CD4-positive, alpha-beta memory T cell (primary cell): ENCODE data around the gene VAT1L. TPM values are rescaled to one million over a fixed set of nuclear protein-coding genes. Genes with fewer than 3 reads are reported as not detected.

Experiments used
- CTCF ChIA-PET: fragments of 350-600 bp; sonication (Branson Sonifier 250); formaldehyde crosslinking; loops from one replicate; lab custom pipeline; 2021; ENCODE audit warnings: inconsistent platforms; ENCODE audit not compliant: partially characterized antibody; lab: Charles Lee
- POLR2A ChIA-PET: fragments of 350-600 bp; sonication (Branson Sonifier 250); formaldehyde crosslinking; loops from one replicate; lab custom pipeline; 2021; ENCODE audit not compliant: partially characterized antibody; lab: Charles Lee
- DNase-seq, 5 donors: peaks; one replicate each; pipeline versions ENCODE4 v3.0.0 to v3.0.0-alpha.2; 2020 to 2022; ENCODE audit warnings: mixed read lengths in 1 of 5
- H3K27ac ChIP-seq: one replicate; pipeline ENCODE4 v1.7.0; 2013; ENCODE audit warnings: low read depth, low read length
- H3K27me3 ChIP-seq: 2 replicates; pipeline ENCODE4 v1.7.0; 2013; ENCODE audit warnings: mild to moderate bottlenecking, low read length, moderate library complexity; ENCODE audit not compliant: insufficient read depth
- H3K36me3 ChIP-seq: 2 replicates; pipeline ENCODE4 v1.7.0; 2013; ENCODE audit warnings: mild to moderate bottlenecking, low read length, moderate library complexity; ENCODE audit not compliant: insufficient read depth
- H3K4me1 ChIP-seq: 2 replicates; pipeline ENCODE4 v1.7.0; 2013; ENCODE audit warnings: mild to moderate bottlenecking, low read length, moderate library complexity; ENCODE audit not compliant: insufficient read depth
- H3K4me3 ChIP-seq, 2 donors: one replicate each; pipeline ENCODE4 v1.7.0; 2013; ENCODE audit warnings: low read length in 2 of 2, mild to moderate bottlenecking in 1 of 2
- H3K9me3 ChIP-seq, 2 donors: one replicate each; pipeline ENCODE4 v1.7.0; 2013; ENCODE audit warnings: low read length in 2 of 2, control low read depth in 1 of 2; ENCODE audit not compliant: control insufficient read depth in 1 of 2
- H3K27ac Mint-ChIP-seq, 7 donors: one replicate each; pipeline ENCODE4 v1.8.0; 2020 to 2021; ENCODE audit warnings: mixed read lengths in 7 of 7, mild to moderate bottlenecking in 6 of 7, inconsistent platforms in 3 of 7, moderate library complexity in 3 of 7
- H3K27me3 Mint-ChIP-seq, 2 donors: one replicate each; pipeline ENCODE4 v1.8.0; 2020 to 2021; ENCODE audit warnings: mixed read lengths in 2 of 2
- H3K36me3 Mint-ChIP-seq, 2 donors: one replicate each; pipeline ENCODE4 v1.8.0; 2020 to 2021; ENCODE audit warnings: mixed read lengths in 2 of 2, inconsistent platforms in 1 of 2, mild to moderate bottlenecking in 1 of 2
- H3K4me1 Mint-ChIP-seq, 4 donors: one replicate each; pipeline ENCODE4 v1.8.0; 2020 to 2021; ENCODE audit warnings: mixed read lengths in 4 of 4, mild to moderate bottlenecking in 1 of 4
- H3K4me3 Mint-ChIP-seq, 8 donors: one replicate each; pipeline ENCODE4 v1.8.0; 2020 to 2021; ENCODE audit warnings: mixed read lengths in 8 of 8, mild to moderate bottlenecking in 7 of 8, moderate library complexity in 6 of 8, inconsistent platforms in 3 of 8
- H3K9me3 Mint-ChIP-seq, 8 donors: one replicate each; pipeline ENCODE4 v1.8.0; 2020 to 2021; ENCODE audit warnings: mixed read lengths in 8 of 8, mild to moderate bottlenecking in 5 of 8, inconsistent platforms in 3 of 8, moderate library complexity in 1 of 8
- intact Hi-C: fragments of 100-400 bp; cut with micrococcal nuclease; formaldehyde crosslinking; loops from one replicate; pipeline ENCODE4 v1.15.1; 2023
- polyA plus RNA-seq, 2 donors: library from polyadenylated mRNA; unstranded; fragments of 300-500 nt; fragmentation: Illumina TruSeq; gene quantifications; one replicate each; pipeline ENCODE4 v1.2.3, GENCODE V29; 2021
- total RNA-seq, 2 experiments: library from RNA; stranded (reverse); gene quantifications; one replicate each; pipeline ENCODE4 v1.2.3, GENCODE V29; 2021

The VAT1L gene
- total and polyA plus RNA-seq, 4 experiments from 2014 or later = not detected

DNA sequence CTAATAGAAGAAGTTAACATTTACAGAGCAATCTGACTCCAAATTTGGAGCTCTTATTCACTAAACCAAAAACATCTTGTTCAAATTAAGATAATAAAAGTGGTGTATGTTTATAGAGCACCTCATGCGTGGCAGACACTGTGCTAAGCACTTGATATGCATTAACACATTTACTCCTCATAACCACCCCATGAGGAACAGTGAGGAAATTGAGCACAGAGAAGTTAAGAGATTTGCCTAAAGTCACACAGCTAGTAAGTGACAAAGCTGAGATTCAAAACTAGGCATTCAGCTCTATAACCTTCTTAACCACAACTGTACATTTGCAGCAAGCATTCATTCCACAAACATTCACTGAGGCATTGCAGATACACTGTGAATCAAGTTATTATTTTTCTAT is 94.0 kb downstream of the VAT1L start:
- Mint-ChIP-seq H3K27me3 (peaks cover 2 to 11% of the 10 kb centered on the region in 2 donors), H3K36me3 (no peaks in the 10 kb centered on the region), H3K4me3 (no peak overlapping the region), H3K4me1 (no peaks in the 10 kb centered on the region), H3K27ac (no peak overlapping the region), H3K9me3 (no peaks in the 10 kb centered on the region)
- POLR2A ChIA-PET = no interaction called here
- Histone ChIP-seq H3K36me3 (no peaks in the 10 kb centered on the region), H3K9me3 (no peaks in the 10 kb centered on the region), H3K4me3 (no peak overlapping the region), H3K27me3 (no peaks in the 10 kb centered on the region), H3K4me1 (no peaks in the 10 kb centered on the region), H3K27ac (no peak overlapping the region)
- intact Hi-C loops = no loop called here
- no peak for DNase-seq
- CTCF ChIA-PET = interaction anchor here (1.0 kb wide), 1 partner anchor 14 kb away, joined by 3 read pairs; no protein-coding TSS in a partner anchor

DNA sequence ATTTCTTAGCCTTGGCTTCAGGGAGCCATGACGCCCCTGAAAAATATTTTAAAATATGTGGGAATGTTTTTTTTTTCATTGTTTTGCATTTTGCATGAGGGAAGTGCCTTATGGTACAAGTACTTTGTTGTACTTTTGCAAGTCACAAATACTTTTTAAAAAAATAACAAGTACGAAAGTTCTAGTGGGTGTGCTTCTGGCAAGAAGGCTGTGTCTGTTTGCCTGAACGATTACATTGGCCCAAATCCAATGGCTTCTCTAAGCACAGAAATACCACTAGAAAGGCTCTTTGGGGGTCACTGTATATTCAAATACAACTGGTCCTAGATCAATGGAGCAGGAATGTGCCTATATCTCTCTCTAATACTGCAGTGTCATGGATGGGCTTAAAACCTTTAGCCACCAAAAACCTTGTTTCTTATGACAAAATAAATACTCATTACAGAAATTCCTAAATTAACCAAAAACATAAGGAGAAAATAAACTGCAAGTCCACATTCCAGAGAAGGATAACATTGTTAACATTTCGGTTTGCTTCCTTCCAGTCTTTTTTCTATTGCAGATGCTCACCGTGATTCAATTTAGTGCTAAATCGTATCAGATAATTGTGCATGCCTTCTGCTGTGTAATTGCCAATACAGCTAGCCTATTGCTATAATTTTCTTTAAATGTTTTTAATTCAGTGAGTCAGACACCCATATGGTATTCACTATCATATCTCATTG is 97.4 kb downstream of the VAT1L start:
- Histone ChIP-seq H3K36me3 (no peaks in the 10 kb centered on the region), H3K4me1 (no peaks in the 10 kb centered on the region), H3K27me3 (no peaks in the 10 kb centered on the region), H3K9me3 (no peaks in the 10 kb centered on the region), H3K4me3 (no peak overlapping the region), H3K27ac (no peak overlapping the region)
- no peak overlapping the region for H3K4me3 Mint-ChIP-seq
- CTCF ChIA-PET = no interaction called here
- no peak for DNase-seq
- H3K27ac Mint-ChIP-seq = no peak overlapping the region
- no peaks in the 10 kb centered on the region for H3K4me1 Mint-ChIP-seq
- intact Hi-C loops = no loop called here
- POLR2A ChIA-PET = no interaction called here
- no peaks in the 10 kb centered on the region for H3K36me3 Mint-ChIP-seq
- H3K27me3 Mint-ChIP-seq = peaks cover 2 to 18% of the 10 kb centered on the region in 2 donors
- no peaks in the 10 kb centered on the region for H3K9me3 Mint-ChIP-seq

DNA sequence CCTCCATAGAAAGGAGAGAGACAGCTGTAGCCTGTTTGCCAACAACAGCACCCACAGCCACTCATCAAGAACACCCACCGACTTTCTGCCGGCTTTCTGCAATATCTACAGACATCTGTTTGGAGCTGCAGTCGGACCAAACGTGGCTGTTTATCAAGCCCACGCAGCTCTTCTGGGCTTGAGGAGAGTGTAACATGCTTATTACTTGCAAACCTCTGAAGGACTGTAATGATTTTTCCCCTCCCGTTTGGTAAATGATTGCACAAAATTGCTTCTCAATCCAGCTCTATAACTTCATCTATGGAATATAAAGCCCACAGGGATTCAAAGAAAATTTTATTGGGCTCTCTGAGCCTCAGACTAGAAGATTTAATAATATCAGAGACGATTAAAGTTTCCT is 100.5 kb downstream of the VAT1L start:
- ChIA-PET CTCF (no interaction called here), POLR2A (no interaction called here)
- Histone ChIP-seq H3K4me3 (no peak overlapping the region), H3K36me3 (no peaks in the 10 kb centered on the region), H3K27ac (no peak overlapping the region), H3K9me3 (no peaks in the 10 kb centered on the region), H3K4me1 (no peaks in the 10 kb centered on the region), H3K27me3 (no peaks in the 10 kb centered on the region)
- H3K4me1 Mint-ChIP-seq = no peaks in the 10 kb centered on the region
- H3K4me3 Mint-ChIP-seq = no peak overlapping the region
- no peak overlapping the region for H3K27ac Mint-ChIP-seq
- H3K36me3 Mint-ChIP-seq = no peaks in the 10 kb centered on the region
- intact Hi-C loops = no loop called here
- H3K9me3 Mint-ChIP-seq = no peaks in the 10 kb centered on the region
- no peak for DNase-seq
- H3K27me3 Mint-ChIP-seq = peaks cover 2 to 12% of the 10 kb centered on the region in 2 donors

DNA sequence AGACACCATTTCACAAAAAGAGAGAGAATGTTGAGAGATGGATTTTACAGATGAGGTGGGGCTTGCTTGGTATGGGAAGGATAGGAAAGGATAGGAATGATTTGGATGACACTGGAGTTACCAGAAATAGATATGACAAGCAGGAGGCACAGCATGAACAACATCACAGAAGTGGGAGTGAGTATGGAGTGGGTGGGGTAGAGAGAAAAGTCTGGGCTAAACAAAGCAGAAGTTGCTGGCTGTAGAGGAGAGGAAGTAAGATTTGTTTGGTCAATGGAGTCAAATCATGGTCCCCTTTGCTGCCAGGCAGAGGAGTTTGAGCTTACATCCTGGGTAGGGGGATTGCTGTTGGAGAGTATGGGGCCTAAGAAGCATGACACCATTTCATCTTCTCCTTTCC is 101.7 kb downstream of the VAT1L start:
- POLR2A ChIA-PET = no interaction called here
- H3K4me3 ChIP-seq = no peak overlapping the region
- no peaks in the 10 kb centered on the region for H3K27me3 ChIP-seq
- Mint-ChIP-seq H3K4me1 (no peaks in the 10 kb centered on the region), H3K36me3 (no peaks in the 10 kb centered on the region), H3K4me3 (no peak overlapping the region), H3K9me3 (no peaks in the 10 kb centered on the region), H3K27me3 (peaks cover 2 to 12% of the 10 kb centered on the region in 2 donors), H3K27ac (no peak overlapping the region)
- CTCF ChIA-PET = no interaction called here
- H3K4me1 ChIP-seq = no peaks in the 10 kb centered on the region
- no peak overlapping the region for H3K27ac ChIP-seq
- DNase-seq = no peak
- intact Hi-C loops = no loop called here
- H3K36me3 ChIP-seq = no peaks in the 10 kb centered on the region
- H3K9me3 ChIP-seq = no peaks in the 10 kb centered on the region

DNA sequence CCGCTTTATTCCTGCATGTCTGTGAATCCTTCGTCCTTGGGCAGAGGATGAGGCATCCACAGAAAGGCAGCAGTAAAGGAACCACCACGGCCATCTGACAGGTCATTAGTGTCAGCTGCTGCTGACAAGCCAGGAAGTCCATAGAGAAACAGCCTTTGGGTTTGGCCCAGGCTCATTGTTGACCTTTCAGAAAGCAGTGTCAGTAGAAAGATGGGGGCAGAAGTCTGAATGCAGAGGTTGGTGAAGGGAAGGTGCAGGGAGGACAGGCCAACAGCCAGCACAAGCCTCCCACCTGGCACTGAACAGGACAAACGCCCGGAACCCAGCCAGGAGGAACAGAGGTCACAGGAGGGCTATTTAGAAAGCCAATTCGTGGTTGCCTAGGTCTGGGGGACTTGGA is 105.8 kb downstream of the VAT1L start:
- Mint-ChIP-seq H3K36me3 (no peaks in the 10 kb centered on the region), H3K4me1 (no peaks in the 10 kb centered on the region), H3K4me3 (no peak overlapping the region), H3K27ac (no peak overlapping the region), H3K9me3 (no peaks in the 10 kb centered on the region), H3K27me3 (peaks cover 0 to 5% of the 10 kb centered on the region in 2 donors)
- Histone ChIP-seq H3K36me3 (no peaks in the 10 kb centered on the region), H3K27me3 (no peaks in the 10 kb centered on the region), H3K27ac (no peak overlapping the region), H3K4me1 (no peaks in the 10 kb centered on the region), H3K9me3 (no peaks in the 10 kb centered on the region), H3K4me3 (no peak overlapping the region)
- intact Hi-C loops = no loop called here
- CTCF ChIA-PET = no interaction called here
- POLR2A ChIA-PET = no interaction called here
- no peak for DNase-seq

DNA sequence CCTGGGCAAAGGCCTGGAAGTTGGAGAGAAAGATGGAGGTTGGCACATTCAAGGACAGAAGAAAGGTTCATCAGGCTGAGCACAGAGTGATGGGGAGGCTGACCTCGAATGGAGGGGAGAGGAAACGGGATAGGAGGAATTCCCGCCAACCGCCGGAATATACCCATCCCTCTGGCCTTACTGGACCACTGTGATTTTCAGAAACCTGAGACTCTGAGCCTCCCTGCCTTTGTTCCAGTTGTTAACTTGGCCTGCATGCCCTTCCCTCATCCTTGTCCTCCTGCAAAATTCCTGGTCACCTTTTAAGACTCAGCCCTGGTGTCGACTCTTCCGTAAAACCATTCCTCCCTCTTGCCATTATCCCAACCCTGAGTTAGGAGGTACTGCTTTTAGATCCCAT is 107.6 kb downstream of the VAT1L start:
- Mint-ChIP-seq H3K36me3 (no peaks in the 10 kb centered on the region), H3K27me3 (peaks cover 0 to 2% of the 10 kb centered on the region in 2 donors), H3K4me3 (no peak overlapping the region), H3K4me1 (no peaks in the 10 kb centered on the region), H3K9me3 (no peaks in the 10 kb centered on the region), H3K27ac (no peak overlapping the region)
- ChIA-PET CTCF (no interaction called here), POLR2A (no interaction called here)
- no peak overlapping the region for H3K27ac ChIP-seq
- no peak overlapping the region for H3K4me3 ChIP-seq
- H3K36me3 ChIP-seq = no peaks in the 10 kb centered on the region
- DNase-seq = no peak
- H3K4me1 ChIP-seq = no peaks in the 10 kb centered on the region
- intact Hi-C loops = no loop called here
- no peaks in the 10 kb centered on the region for H3K9me3 ChIP-seq
- no peaks in the 10 kb centered on the region for H3K27me3 ChIP-seq

DNA sequence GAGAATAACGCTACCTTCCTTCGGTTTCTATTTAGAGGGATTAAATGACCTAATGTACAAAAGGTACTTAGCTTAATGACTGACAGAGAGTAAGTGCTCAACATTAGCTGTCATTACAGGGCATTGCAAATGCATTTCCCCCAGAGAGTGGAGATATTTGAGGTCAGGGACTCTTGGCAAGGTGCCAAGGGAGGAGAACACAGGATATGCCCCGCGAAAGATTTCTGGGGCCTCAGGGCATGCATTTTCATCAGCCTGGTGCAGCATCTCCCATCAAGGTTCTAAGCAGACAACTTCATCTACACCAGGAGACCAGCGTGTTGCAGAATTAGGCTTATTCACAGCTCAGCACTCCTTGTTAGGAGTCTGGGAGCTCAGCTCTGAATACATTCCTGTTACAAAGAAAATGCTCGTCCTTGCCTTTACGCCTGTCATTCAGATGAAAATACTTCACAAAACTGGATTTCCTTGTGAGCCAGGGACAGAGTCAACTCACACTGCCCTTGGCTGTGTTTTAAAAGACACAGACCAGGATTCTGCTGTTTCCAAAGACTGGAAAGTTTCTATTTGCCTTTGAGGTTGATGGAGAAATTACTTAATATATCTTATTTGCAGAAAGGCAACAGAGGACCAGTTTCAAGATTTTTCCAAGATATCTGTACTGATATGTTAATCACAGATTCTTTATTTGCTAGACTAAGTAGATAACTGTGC is 108.2 kb downstream of the VAT1L start:
- no peak overlapping the region for H3K27ac Mint-ChIP-seq
- no peak overlapping the region for H3K27ac ChIP-seq
- ChIA-PET CTCF (no interaction called here), POLR2A (no interaction called here)
- H3K27me3 ChIP-seq = no peaks in the 10 kb centered on the region
- H3K4me3 Mint-ChIP-seq = no peak overlapping the region
- peaks cover 1 to 2% of the 10 kb centered on the region in 2 donors for H3K27me3 Mint-ChIP-seq
- no peaks in the 10 kb centered on the region for H3K9me3 ChIP-seq
- H3K4me3 ChIP-seq = no peak overlapping the region
- no peaks in the 10 kb centered on the region for H3K9me3 Mint-ChIP-seq
- intact Hi-C loops = no loop called here
- H3K36me3 ChIP-seq = no peaks in the 10 kb centered on the region
- H3K4me1 ChIP-seq = no peaks in the 10 kb centered on the region
- no peaks in the 10 kb centered on the region for H3K4me1 Mint-ChIP-seq
- no peaks in the 10 kb centered on the region for H3K36me3 Mint-ChIP-seq
- no peak for DNase-seq
